Limb (tissue), 2 donors: ENCODE measurements around the gene ENOX2.
"Not testable (repeated sequence)": the region's sequence is repeated elsewhere in the genome, so short reads cannot be mapped to it uniquely, and the experiment has no call there.

Source experiments
- DNase-seq, 2 donors: peaks; one replicate each; pipeline ENCODE4 v3.0.0-alpha.2; 2016; ENCODE audit errors: extremely low spot score in 2 of 2

The ENOX2 gene

DNA sequence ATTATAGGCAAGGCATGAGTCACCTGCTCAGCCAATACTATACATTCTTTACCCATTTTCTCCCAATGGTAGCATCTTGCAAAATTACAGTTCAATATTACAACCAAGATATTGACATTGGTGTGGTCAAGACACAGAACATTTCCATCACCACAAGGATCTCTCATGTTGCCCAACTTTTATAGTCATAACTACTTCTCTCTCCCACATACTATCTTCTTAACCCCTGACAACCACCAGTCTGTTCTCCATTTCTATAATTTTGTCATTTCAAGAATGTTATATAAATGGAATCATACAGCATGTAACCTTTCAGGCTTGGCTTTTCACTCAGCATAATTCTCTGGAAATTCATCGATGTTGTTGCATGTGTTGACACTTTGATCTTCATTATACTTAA lies 144.9 kb downstream of the ENOX2 start:
- no peak for DNase-seq

DNA sequence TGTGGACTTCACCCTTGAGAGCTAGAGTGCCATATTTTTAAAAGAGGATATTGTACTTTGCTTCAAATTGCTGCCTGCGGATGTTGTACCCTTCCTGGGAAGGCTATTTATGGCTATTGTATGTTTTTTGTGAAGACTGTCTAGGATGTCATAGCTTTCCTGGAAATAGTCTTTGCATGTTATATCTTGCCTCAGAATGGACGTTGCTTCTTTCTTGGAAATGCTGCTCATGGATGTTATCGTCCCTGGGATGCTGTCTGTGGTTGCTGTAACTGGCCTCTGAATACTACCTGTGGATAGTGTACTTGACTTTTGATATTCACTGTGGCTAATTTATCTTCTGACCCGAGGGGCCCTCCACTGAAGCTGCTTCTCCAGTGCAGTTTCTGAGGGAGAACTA lies 146.8 kb downstream of the ENOX2 start:
- DNase-seq = no peak

GRCh38 chrX:130754353-130754752 lies 148.7 kb downstream of the ENOX2 start:
- DNase-seq = no peak

DNA sequence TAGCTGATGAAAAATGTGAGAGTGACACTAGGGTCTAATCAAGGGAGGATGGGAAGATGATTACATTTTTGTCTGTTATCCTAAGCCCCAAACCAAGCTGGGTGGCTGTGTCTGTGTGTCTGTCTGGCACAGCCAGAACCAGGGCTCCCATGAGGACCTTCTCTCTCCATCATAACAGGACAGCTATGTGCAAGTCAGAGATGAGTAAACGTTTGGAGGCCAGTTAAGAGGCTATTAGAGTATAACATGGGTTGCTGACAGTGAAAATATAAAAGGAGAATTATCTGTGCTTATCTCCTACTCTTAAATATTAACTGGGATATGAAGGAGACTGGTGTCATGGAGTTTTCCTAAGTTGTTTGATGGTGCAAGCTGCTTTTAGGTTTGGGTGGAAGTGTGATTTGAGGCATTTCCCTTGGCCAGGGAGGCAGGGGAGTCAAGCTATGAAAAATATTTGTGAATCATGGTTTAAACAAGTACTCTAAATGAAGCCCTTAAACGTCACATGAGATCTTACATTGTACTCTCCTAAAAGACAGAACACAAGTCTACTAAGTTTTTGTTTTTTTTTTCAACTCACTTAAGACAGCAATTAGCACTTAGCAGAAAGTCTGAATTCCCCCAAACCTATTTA lies 156.2 kb downstream of the ENOX2 start:
- no peak for DNase-seq

- no peak for DNase-seq
These were observed 156.9 kb downstream of the ENOX2 start for GRCh38 chrX:130746077-130746476.

GRCh38 chrX:130741584-130741983 lies 161.4 kb downstream of the ENOX2 start:
- no peak for DNase-seq

- DNase-seq = no peak
These were observed 161.9 kb downstream of the ENOX2 start for GRCh38 chrX:130741151-130741550.

- no peak for DNase-seq
These were observed 164.3 kb downstream of the ENOX2 start for GRCh38 chrX:130738638-130739195.

DNA sequence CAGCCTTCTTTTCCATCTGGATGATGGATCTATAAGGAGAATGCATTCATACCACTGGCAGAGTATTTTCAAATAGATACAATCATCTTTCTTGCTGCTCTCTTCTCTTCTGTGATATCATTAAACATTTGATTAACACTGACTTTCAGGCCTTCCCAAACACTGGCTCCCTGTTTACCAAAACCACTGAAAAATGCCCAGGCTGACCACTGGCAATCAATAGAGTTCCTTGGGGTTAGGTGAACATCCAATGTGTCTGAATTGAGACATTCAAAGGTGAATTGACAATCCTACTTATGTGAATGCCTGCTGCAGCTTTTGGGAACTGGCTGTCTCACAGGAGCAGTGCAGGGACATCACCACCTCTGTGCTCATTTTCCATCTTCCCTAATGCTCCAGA lies 168.3 kb downstream of the ENOX2 start:
- no peak for DNase-seq

DNA sequence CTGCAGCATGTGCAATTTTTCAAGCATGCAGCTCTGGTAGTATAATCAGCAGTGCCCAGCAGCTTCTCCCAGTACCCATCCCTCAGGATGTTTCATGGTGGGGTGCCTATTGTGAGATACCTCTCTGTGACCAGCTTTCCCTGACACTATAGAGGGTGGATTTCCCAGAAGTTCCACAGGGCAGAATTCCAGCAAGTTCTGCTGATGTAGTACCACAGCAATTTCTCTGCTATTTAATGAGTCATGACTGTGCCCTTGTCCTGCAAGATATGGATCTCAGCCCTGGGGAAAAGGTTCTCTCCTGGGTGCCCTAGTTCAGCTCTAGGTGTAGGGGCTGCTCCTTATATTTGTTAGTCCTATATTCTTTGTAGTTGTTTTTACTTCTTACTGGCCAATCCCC lies 174.8 kb downstream of the ENOX2 start:
- DNase-seq = no peak

DNA sequence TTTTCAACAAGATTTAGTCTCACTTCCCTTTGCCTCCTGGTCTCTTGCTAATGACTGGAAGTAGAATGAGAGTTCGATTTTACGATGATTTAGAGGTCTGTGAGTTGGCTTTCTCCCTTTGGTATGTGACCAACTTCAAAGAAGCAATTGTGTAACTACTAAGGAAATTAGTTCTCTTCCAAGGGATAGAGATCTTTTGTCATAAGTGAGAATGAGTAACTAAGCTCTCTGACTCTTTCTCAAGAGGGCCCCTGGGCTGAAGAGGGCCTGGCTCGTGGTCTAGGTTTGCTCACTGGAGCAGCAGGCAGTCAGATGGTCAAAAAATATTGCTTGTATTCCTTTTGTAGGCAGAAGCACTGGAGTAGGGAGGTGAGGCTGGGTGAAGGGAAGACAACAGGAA lies 176.3 kb downstream of the ENOX2 start:
- DNase-seq = no peak

GRCh38 chrX:130725519-130725918 lies 177.5 kb downstream of the ENOX2 start:
- DNase-seq = no peak

GRCh38 chrX:130719413-130719812 lies 183.6 kb downstream of the ENOX2 start:
- DNase-seq = no peak

DNA sequence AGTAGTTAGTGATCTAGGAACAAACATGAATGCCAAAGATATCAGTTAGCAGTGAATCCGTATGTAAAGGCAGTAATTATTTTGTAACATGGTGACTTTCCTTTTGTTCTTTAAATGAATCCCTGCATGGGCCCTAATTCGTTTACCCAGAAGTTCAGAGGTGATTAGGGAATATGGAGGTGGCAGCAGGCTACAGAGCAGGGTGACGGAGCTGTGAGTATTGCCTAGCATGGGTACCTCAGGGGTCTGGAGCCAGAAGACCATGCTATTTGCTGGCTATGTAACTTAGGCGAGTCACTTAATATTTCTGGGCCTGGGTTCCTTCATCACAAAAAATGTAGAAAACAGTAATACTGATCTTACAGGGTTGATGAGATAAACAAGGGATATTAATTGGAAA lies 184.9 kb downstream of the ENOX2 start:
- no peak for DNase-seq

DNA sequence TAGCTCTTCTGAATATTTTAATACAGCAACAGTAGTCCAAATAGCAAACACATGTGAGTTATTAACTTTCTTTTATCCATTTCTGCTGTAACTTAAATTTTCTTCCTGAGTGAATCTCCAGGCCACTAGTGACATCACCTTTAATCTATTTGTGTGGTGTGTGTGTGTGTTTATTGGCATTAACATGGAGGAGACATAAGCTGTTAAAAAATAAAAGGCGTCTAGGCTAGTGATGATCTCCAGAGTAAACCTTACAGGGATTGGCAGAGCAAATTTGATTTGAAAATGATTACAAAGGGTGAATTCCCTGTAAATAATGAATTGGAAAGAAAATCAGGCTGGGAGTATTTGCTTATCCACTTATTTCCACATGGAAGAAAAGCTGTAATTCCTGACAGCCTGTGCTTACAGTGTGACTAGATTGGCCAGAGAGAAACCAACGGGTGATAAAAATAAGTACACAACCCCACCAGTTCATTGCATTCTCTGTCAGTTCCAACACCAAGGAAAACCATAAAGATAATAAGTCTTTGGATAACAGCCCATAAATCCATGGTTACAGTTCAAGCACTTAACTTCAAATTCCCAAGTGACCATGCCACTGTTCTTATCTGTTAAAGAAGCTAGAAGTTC lies 186.1 kb downstream of the ENOX2 start:
- DNase-seq = no peak

GRCh38 chrX:130716346-130716745 lies 186.7 kb downstream of the ENOX2 start:
- DNase-seq = no peak

DNA sequence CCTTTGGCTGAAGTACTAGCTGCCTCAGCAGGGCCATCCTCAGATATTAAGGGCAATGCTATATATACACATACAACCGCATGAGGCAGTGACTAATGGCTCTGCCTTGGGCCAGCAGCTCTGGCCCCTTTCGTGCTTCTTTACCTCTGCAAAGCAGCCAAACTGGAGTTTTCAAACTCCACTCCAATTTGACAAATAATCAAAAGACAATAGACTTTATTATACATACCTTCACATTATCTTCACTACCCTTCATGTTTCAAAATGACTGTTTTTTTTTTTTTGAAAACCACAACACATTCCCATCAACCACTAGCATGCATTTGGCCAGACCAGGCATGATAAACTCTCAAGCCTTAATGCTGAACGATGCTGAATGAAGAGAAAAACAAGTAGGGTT lies 187.7 kb downstream of the ENOX2 start:
- DNase-seq = no peak

- DNase-seq = no peak
These were observed 188.3 kb downstream of the ENOX2 start for GRCh38 chrX:130714665-130715064.

DNA sequence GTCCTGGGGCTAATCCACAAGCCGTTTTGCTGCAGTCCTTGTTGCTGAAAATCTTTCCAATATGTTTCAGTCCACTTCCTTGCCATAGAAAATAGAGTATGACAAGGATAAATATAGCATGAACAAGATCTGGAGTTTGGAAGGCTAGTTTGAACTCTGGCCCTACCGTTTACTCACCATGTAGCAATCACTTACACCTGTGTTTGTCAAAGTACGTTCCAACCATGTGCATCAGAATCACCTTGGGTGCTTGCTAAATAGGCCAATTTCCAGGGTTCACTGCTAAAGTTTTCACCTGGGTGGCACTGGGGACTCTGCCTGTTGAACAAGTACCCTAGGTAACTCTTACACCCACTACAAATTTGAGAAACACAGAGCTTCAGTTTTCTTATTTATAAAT lies 188.9 kb downstream of the ENOX2 start:
- DNase-seq = no peak

DNA sequence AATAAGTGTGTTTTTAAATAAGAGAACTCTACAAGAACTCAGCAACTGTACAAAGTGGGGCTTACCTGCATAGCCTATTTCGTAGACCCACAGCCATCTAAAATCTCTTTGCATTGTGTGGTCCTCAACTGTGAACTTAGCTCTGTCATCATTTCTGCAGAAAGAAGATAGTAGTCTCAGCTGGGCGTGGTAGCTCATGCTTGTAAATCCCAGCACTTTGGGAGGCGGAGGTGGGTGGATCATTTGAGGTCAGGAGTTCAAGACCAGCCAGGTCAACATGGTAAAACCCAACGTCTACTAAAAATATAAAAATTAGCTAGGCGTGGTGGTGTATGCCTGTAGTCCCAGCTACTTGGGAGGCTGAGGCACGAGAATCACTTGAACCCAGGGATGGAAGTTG lies 193.8 kb downstream of the ENOX2 start:
- DNase-seq = not testable (repeated sequence)

DNA sequence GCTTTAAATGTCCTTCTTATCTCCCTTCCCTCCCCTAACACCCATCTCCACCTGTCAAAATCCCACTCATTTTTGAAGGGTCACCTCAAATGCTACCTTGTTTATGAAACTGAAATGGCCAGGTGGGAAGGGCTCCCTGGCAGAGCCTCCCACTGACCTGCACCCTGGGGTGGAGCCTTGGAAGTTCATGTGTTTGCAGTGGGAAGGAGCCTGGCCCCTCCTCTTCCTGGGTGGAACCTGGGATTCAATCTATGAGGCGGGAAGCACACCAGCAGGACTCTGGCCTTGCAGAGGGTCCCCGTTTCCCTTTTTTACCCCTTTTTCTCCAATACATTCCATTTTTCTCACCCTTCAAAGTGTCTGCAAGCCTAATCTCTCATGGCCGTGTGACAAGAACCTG lies 197.4 kb downstream of the ENOX2 start:
- DNase-seq = no peak

- no peak for DNase-seq
These were observed 198.7 kb downstream of the ENOX2 start for GRCh38 chrX:130704053-130705038.
